HEK293 (cell line): ENCODE data around the gene SUCO.

Experiments used
- CTCF ChIA-PET: fragments of 350-600 bp; formaldehyde crosslinking; extraction: SDS; loops from one replicate; lab custom pipeline; 2021; ENCODE audit warnings: antibody characterized with exemption; lab: Yijun Ruan, JAX
- POLR2A ChIA-PET: fragments of 300-600 bp; formaldehyde crosslinking; extraction: SDS; loops from one replicate; lab custom pipeline; 2020; ENCODE audit warnings: antibody characterized with exemption, inconsistent platforms; lab: Yijun Ruan, JAX
- H3K27ac ChIP-seq: fragments of 200-500 bp; sonication (Bioruptor generic); 2 replicates; pipeline ENCODE4 v1.5.1; 2014; ENCODE audit warnings: low read depth, low read length, control low read depth, inconsistent platforms; ENCODE audit errors: extremely low read depth
- H3K36me3 ChIP-seq, 2 experiments: fragments of 200-500 bp in 1 of 2; sonication (Bioruptor generic) in 1 of 2; 1 replicate in 1 of 2; 2 replicates in 1 of 2; pipeline ENCODE4 v1.5.1; 2014 to 2017; ENCODE audit warnings: inconsistent platforms in 2 of 2, low read length in 2 of 2; ENCODE audit not compliant: control insufficient read depth in 2 of 2, insufficient read depth in 1 of 2
- H3K4me1 ChIP-seq: fragments of 200-500 bp; sonication (Bioruptor generic); 2 replicates; pipeline ENCODE4 v1.5.1; 2014; ENCODE audit warnings: mild to moderate bottlenecking, low read length, inconsistent platforms; ENCODE audit not compliant: control insufficient read depth, insufficient read depth
- H3K4me3 ChIP-seq: 2 replicates; pipeline ENCODE4 v1.5.1; 2011; ENCODE audit warnings: low read depth, mild to moderate bottlenecking, control low read depth, low read length, moderate library complexity
- H3K9me3 ChIP-seq: fragments of 200-500 bp; sonication (Bioruptor generic); 2 replicates; pipeline ENCODE4 v1.5.1; 2014; ENCODE audit warnings: low read depth, low read length, inconsistent platforms; ENCODE audit not compliant: control insufficient read depth, insufficient read depth
- ATF2 ChIP-seq: fragments of 450-650 bp; formaldehyde crosslinking; IDR thresholded peaks from 2 replicates; pipeline ENCODE4 v1.5.1; 2016; ENCODE audit warnings: missing biosample characterization, missing genetic modification characterization, low read depth
- BCL11A ChIP-seq: fragments of 450-650 bp; formaldehyde crosslinking; IDR thresholded peaks from 2 replicates; pipeline ENCODE4 v1.5.1; 2016; ENCODE audit warnings: low read depth, missing biosample characterization, missing genetic modification characterization
- BCL11B ChIP-seq: fragments of 450-650 bp; formaldehyde crosslinking; IDR thresholded peaks from 2 replicates; pipeline ENCODE4 v1.5.1; 2016; ENCODE audit warnings: low read depth, missing biosample characterization, missing genetic modification characterization
- HOXD13 ChIP-seq: sonication (generic); formaldehyde crosslinking; IDR thresholded peaks from 2 replicates; pipeline ENCODE4 v1.8.0; 2022; ENCODE audit warnings: missing genetic modification reagents, borderline replicate concordance
- KLF10 ChIP-seq: fragments of 450-650 bp; IDR thresholded peaks from 2 replicates; pipeline ENCODE4 v1.5.1; 2018; ENCODE audit warnings: missing biosample characterization, mild to moderate bottlenecking, missing genetic modification characterization
- RBAK ChIP-seq: fragments of 450-650 bp; formaldehyde crosslinking; IDR thresholded peaks from 2 replicates; pipeline ENCODE4 v1.5.1; 2016; ENCODE audit warnings: missing biosample characterization, missing genetic modification characterization
- SP7 ChIP-seq: fragments of 450-650 bp; formaldehyde crosslinking; IDR thresholded peaks from 2 replicates; pipeline ENCODE4 v1.5.1; 2016; ENCODE audit warnings: missing biosample characterization, missing genetic modification characterization
- ZBTB44 ChIP-seq: fragments of 450-650 bp; IDR thresholded peaks from 2 replicates; pipeline ENCODE4 v1.5.1; 2018; ENCODE audit warnings: missing biosample characterization, mild to moderate bottlenecking, missing genetic modification characterization
- ZFP37 ChIP-seq: fragments of 450-650 bp; formaldehyde crosslinking; IDR thresholded peaks from 2 replicates; pipeline ENCODE4 v1.5.1; 2016; ENCODE audit warnings: missing biosample characterization, missing genetic modification characterization
- ZNF18 ChIP-seq: fragments of 450-650 bp; formaldehyde crosslinking; IDR thresholded peaks from 2 replicates; pipeline ENCODE4 v1.5.1; 2016; ENCODE audit warnings: missing biosample characterization, missing genetic modification characterization
- ZNF211 ChIP-seq: fragments of 450-650 bp; formaldehyde crosslinking; IDR thresholded peaks from 2 replicates; pipeline ENCODE4 v1.5.1; 2016; ENCODE audit warnings: low read depth, missing biosample characterization, missing genetic modification characterization
- ZNF26 ChIP-seq: fragments of 450-650 bp; formaldehyde crosslinking; IDR thresholded peaks from 2 replicates; pipeline ENCODE4 v1.5.1; 2016; ENCODE audit warnings: missing biosample characterization, missing genetic modification characterization
- ZNF292 ChIP-seq: fragments of 450-650 bp; formaldehyde crosslinking; IDR thresholded peaks from 2 replicates; pipeline ENCODE4 v1.5.1; 2016; ENCODE audit warnings: low read depth, missing biosample characterization, missing genetic modification characterization, borderline replicate concordance
- ZNF391 ChIP-seq: fragments of 450-650 bp; formaldehyde crosslinking; IDR thresholded peaks from 2 replicates; pipeline ENCODE4 v1.5.1; 2016; ENCODE audit warnings: low read depth, missing biosample characterization, missing genetic modification characterization, borderline replicate concordance
- ZNF423 ChIP-seq: fragments of 450-650 bp; formaldehyde crosslinking; IDR thresholded peaks from 2 replicates; pipeline ENCODE4 v1.5.1; 2016; ENCODE audit warnings: missing biosample characterization, missing genetic modification characterization
- ZNF426 ChIP-seq: fragments of 450-650 bp; formaldehyde crosslinking; IDR thresholded peaks from 2 replicates; pipeline ENCODE4 v1.5.1; 2017; ENCODE audit warnings: missing biosample characterization, missing genetic modification characterization, mild to moderate bottlenecking, inconsistent platforms, moderate library complexity
- ZNF510 ChIP-seq: fragments of 450-650 bp; formaldehyde crosslinking; IDR thresholded peaks from 2 replicates; pipeline ENCODE4 v1.5.1; 2018; ENCODE audit warnings: mild to moderate bottlenecking, missing genetic modification characterization, missing biosample characterization; ENCODE audit not compliant: insufficient replicate concordance
- ZNF529 ChIP-seq: fragments of 450-650 bp; formaldehyde crosslinking; IDR thresholded peaks from 2 replicates; pipeline ENCODE4 v1.5.1; 2017; ENCODE audit warnings: missing genetic modification characterization, missing biosample characterization; ENCODE audit not compliant: insufficient replicate concordance
- ZNF558 ChIP-seq: fragments of 450-650 bp; formaldehyde crosslinking; IDR thresholded peaks from 2 replicates; pipeline ENCODE4 v1.5.1; 2016; ENCODE audit warnings: missing biosample characterization, missing genetic modification characterization
- ZNF561 ChIP-seq: fragments of 450-650 bp; IDR thresholded peaks from 2 replicates; pipeline ENCODE4 v1.5.1; 2018; ENCODE audit warnings: missing biosample characterization, missing genetic modification characterization, borderline replicate concordance
- ZNF571 ChIP-seq: fragments of 450-650 bp; formaldehyde crosslinking; IDR thresholded peaks from 2 replicates; pipeline ENCODE4 v1.5.0; 2017; ENCODE audit warnings: missing biosample characterization, missing genetic modification characterization
- ZNF623 ChIP-seq: fragments of 450-650 bp; formaldehyde crosslinking; IDR thresholded peaks from 2 replicates; pipeline ENCODE4 v1.5.1; 2016; ENCODE audit warnings: missing biosample characterization, missing genetic modification characterization
- ZNF624 ChIP-seq: fragments of 450-650 bp; formaldehyde crosslinking; IDR thresholded peaks from 2 replicates; pipeline ENCODE4 v1.5.1; 2017; ENCODE audit warnings: missing biosample characterization, missing genetic modification characterization
- ZNF792 ChIP-seq: fragments of 450-650 bp; formaldehyde crosslinking; IDR thresholded peaks from 2 replicates; pipeline ENCODE4 v1.5.1; 2016; ENCODE audit warnings: missing biosample characterization, missing genetic modification characterization
- ZSCAN18 ChIP-seq: fragments of 450-650 bp; formaldehyde crosslinking; IDR thresholded peaks from 2 replicates; pipeline ENCODE4 v1.5.1; 2016; ENCODE audit warnings: missing biosample characterization, missing genetic modification characterization
- ZSCAN4 ChIP-seq: fragments of 450-650 bp; formaldehyde crosslinking; IDR thresholded peaks from 2 replicates; pipeline ENCODE4 v1.5.1; 2017; ENCODE audit warnings: missing biosample characterization, missing genetic modification characterization

Gene SUCO

GRCh38 chr1:172513479-172513878 lies 19.5 kb upstream of the SUCO start:
- no peaks in the 10 kb centered on the region for H3K9me3 ChIP-seq
- CTCF ChIA-PET: interaction anchor here (0.6 kb wide), 1 partner anchor 14 kb away, joined by 3 read pairs; no protein-coding TSS in a partner anchor
- H3K27ac ChIP-seq: no peak overlapping the region
- no peak overlapping the region for H3K4me3 ChIP-seq
- no peaks in the 10 kb centered on the region for H3K36me3 ChIP-seq
- TF ChIP-seq ZFP37 (no peak), ZNF529 (tag by site-specific recombination) (no peak), ZNF624 (tag by site-specific recombination) (no peak), ZNF623 (tag by site-specific recombination) (no peak), ZNF558 (tag by site-specific recombination) (no peak), ZBTB44 (tag by site-specific recombination) (no peak), ZNF211 (tag by site-specific recombination) (no peak), ZNF292 (tag by site-specific recombination) (no peak), ZNF571 (tag by site-specific recombination) (no peak), ZNF18 (tag by site-specific recombination) (no peak), ZNF510 (no peak), BCL11B (no peak), ZSCAN18 (tag by site-specific recombination) (no peak)
- TF ChIP-seq, all 188 proteins: peak for 0
- POLR2A ChIA-PET: no interaction called here
- H3K4me1 ChIP-seq: no peaks in the 10 kb centered on the region

- Histone ChIP-seq H3K4me3 (no peak overlapping the region), H3K36me3 (no peaks in the 10 kb centered on the region), H3K9me3 (no peaks in the 10 kb centered on the region), H3K4me1 (no peaks in the 10 kb centered on the region), H3K27ac (no peak overlapping the region)
- ChIA-PET POLR2A (no interaction called here), CTCF (no interaction called here)
- TF ChIP-seq ZNF391 (tag by site-specific recombination): no peak
- no peak for TF ChIP-seq ZNF26 (tag by site-specific recombination)
- no peak for TF ChIP-seq BCL11A (tag by site-specific recombination)
- no peak for TF ChIP-seq RBAK (tag by site-specific recombination)
- TF ChIP-seq ZNF792 (tag by site-specific recombination): no peak
- no peak for TF ChIP-seq ATF2 (tag by site-specific recombination)
- TF ChIP-seq KLF10 (tag by site-specific recombination): no peak
- TF ChIP-seq ZNF561: no peak
- TF ChIP-seq HOXD13 (CRISPR knock-in tag): no peak
- TF ChIP-seq ZNF423 (tag by site-specific recombination): no peak
- TF ChIP-seq ZSCAN4: no peak
- TF ChIP-seq ZNF426 (tag by site-specific recombination): no peak
- TF ChIP-seq SP7 (tag by site-specific recombination): no peak
Measured at GRCh38 chr1:172514108-172514507, 18.8 kb upstream of the SUCO start.
